DOHH2 (cell line): ENCODE results near the gene FHIP1A.

Experiments used
- H3F3A ChIP-seq: fragments of 200-600 bp; sonication (generic), shearing (Covaris generic); 2 replicates; pipeline ENCODE4 v1.6.0; 2016; ENCODE audit warnings: antibody characterized with exemption, mild to moderate bottlenecking; ENCODE audit not compliant: control insufficient read depth, insufficient read depth
- H3K27ac ChIP-seq: fragments of 200-600 bp; sonication (generic); 2 replicates; pipeline ENCODE4 v1.5.1; 2014; ENCODE audit warnings: low read depth, mild to moderate bottlenecking, low read length, moderate library complexity
- H3K27me3 ChIP-seq: fragments of 200-600 bp; sonication (generic); 2 replicates; pipeline ENCODE4 v1.6.1; 2014; ENCODE audit warnings: mild to moderate bottlenecking, low read length, mixed read lengths; ENCODE audit not compliant: control insufficient read depth
- H3K36me3 ChIP-seq: fragments of 200-600 bp; sonication (generic); 2 replicates; pipeline ENCODE4 v1.6.1; 2014; ENCODE audit warnings: mild to moderate bottlenecking, low read length, moderate library complexity, mixed read lengths; ENCODE audit not compliant: control insufficient read depth
- H3K4me1 ChIP-seq: fragments of 200-600 bp; sonication (generic); 2 replicates; pipeline ENCODE4 v1.6.1; 2014; ENCODE audit warnings: mild to moderate bottlenecking, low read length, mixed read lengths; ENCODE audit not compliant: control insufficient read depth
- H3K4me2 ChIP-seq: fragments of 200-600 bp; sonication (generic); 2 replicates; pipeline ENCODE4 v1.6.0; 2014; ENCODE audit warnings: mild to moderate bottlenecking, low read length, moderate library complexity
- H3K4me3 ChIP-seq: fragments of 200-600 bp; sonication (generic); 2 replicates; pipeline ENCODE4 v1.5.1; 2014; ENCODE audit warnings: mild to moderate bottlenecking, low read length, mixed read lengths
- H3K79me2 ChIP-seq: fragments of 200-600 bp; sonication (generic); 2 replicates; pipeline ENCODE4 v1.6.1; 2014; ENCODE audit warnings: mild to moderate bottlenecking, low read length, mixed read lengths; ENCODE audit not compliant: control insufficient read depth
- H3K9me2 ChIP-seq: fragments of 200-600 bp; sonication (generic); replicated peaks from 2 replicates; pipeline ENCODE4 v1.6.1; 2014; ENCODE audit warnings: mild to moderate bottlenecking, low read length, mixed read lengths; ENCODE audit not compliant: control insufficient read depth
- H3K9me3 ChIP-seq: fragments of 200-600 bp; sonication (generic); 2 replicates; pipeline ENCODE4 v1.6.1; 2014; ENCODE audit warnings: antibody characterized with exemption, low read length, mixed read lengths; ENCODE audit not compliant: control insufficient read depth, insufficient read depth
- H4K20me1 ChIP-seq: fragments of 200-600 bp; sonication (generic); 2 replicates; pipeline ENCODE4 v1.6.0; 2014; ENCODE audit warnings: low read depth, mild to moderate bottlenecking, antibody characterized with exemption, low read length, moderate library complexity; ENCODE audit not compliant: control insufficient read depth, insufficient read depth
- CTCF ChIP-seq: fragments of 200-600 bp; sonication (generic); IDR thresholded peaks from one replicate; pipeline ENCODE4 v1.5.1; 2014; ENCODE audit warnings: antibody characterized with exemption, mild to moderate bottlenecking, low read depth, low read length; ENCODE audit not compliant: poor library complexity, severe bottlenecking
- EZH2phosphoT487 ChIP-seq: fragments of 200-600 bp; sonication (generic); IDR thresholded peaks from 2 replicates; pipeline ENCODE4 v1.6.1; 2017; ENCODE audit warnings: borderline replicate concordance, mild to moderate bottlenecking, antibody characterized with exemption, low read length, moderate library complexity, mixed read lengths

The FHIP1A gene

DNA sequence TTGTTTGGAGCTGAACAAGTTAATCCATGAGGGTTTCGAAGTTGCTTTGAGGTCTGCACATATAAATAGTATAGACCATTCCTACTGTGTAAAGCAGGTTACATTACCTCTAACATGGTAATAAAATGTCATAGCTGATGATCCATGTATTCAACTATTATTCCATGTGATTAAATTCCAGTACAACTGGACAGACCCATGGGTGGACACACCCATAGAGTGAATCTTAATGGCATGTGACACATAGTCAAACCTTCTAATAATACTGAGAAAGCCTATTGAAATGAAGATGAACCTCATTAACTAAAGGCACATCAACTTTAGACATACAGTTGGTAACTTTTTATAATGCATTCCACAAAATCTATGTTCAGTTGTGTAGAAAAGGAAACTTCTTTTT is 28.5 kb downstream of the FHIP1A start:
- TF ChIP-seq EZH2phosphoT487 (no peak), CTCF (no peak)
- Histone ChIP-seq H3K27ac (no peak overlapping the region), H3K4me2 (no peak overlapping the region), H3K4me1 (no peaks in the 10 kb centered on the region), H4K20me1 (no peaks in the 10 kb centered on the region), H3K9me3 (no peaks in the 10 kb centered on the region), H3F3A (no peaks in the 10 kb centered on the region), H3K9me2 (no peaks in the 10 kb centered on the region), H3K27me3 (no peaks in the 10 kb centered on the region), H3K4me3 (no peak overlapping the region), H3K36me3 (no peaks in the 10 kb centered on the region), H3K79me2 (no peaks in the 10 kb centered on the region)

GRCh38 chr4:151438154-151438553 is 29.2 kb downstream of the FHIP1A start:
- H3K27me3 ChIP-seq, result no peaks in the 10 kb centered on the region
- H3K36me3 ChIP-seq, result no peaks in the 10 kb centered on the region
- no peak overlapping the region for H3K4me3 ChIP-seq
- H4K20me1 ChIP-seq, result no peaks in the 10 kb centered on the region
- H3K79me2 ChIP-seq, result no peaks in the 10 kb centered on the region
- H3K9me2 ChIP-seq, result no peaks in the 10 kb centered on the region
- H3K9me3 ChIP-seq, result no peaks in the 10 kb centered on the region
- TF ChIP-seq CTCF (no peak), EZH2phosphoT487 (no peak)
- H3K27ac ChIP-seq, result no peak overlapping the region
- no peaks in the 10 kb centered on the region for H3F3A ChIP-seq
- no peak overlapping the region for H3K4me2 ChIP-seq
- no peaks in the 10 kb centered on the region for H3K4me1 ChIP-seq

- Histone ChIP-seq H3K9me2 (no peaks in the 10 kb centered on the region), H3F3A (no peaks in the 10 kb centered on the region), H3K27me3 (no peaks in the 10 kb centered on the region), H3K79me2 (no peaks in the 10 kb centered on the region), H3K4me1 (no peaks in the 10 kb centered on the region), H3K27ac (no peak overlapping the region), H3K9me3 (no peaks in the 10 kb centered on the region), H3K36me3 (no peaks in the 10 kb centered on the region), H3K4me3 (no peak overlapping the region), H4K20me1 (no peaks in the 10 kb centered on the region), H3K4me2 (no peak overlapping the region)
- TF ChIP-seq EZH2phosphoT487 (no peak), CTCF (no peak)
These were observed 30.3 kb downstream of the FHIP1A start for GRCh38 chr4:151439320-151439719.

DNA sequence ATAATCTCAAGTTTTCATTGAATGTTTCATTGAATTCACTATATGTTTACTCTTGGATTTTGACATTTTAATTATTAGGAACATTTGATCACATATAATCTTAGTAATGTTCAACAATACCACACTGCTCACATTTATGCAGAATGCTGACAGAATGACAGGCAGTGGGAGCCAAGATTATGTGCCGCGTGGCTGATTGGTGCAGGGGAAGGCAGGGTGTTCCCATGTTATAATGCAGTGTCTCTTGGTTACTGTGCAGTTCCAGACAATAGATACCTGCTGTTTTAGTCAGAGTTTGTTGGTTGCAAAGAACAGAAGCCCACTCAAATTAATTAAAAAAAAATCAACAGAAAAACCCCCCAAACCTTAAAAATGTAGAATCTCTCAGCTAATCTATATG is 33.0 kb downstream of the FHIP1A start:
- Histone ChIP-seq H3K9me2 (no peaks in the 10 kb centered on the region), H3K27me3 (no peaks in the 10 kb centered on the region), H3K4me2 (no peak overlapping the region), H3K27ac (no peak overlapping the region), H3K79me2 (no peaks in the 10 kb centered on the region), H3K9me3 (no peaks in the 10 kb centered on the region), H3K36me3 (no peaks in the 10 kb centered on the region), H3F3A (no peaks in the 10 kb centered on the region), H4K20me1 (no peaks in the 10 kb centered on the region), H3K4me3 (no peak overlapping the region), H3K4me1 (no peaks in the 10 kb centered on the region)
- TF ChIP-seq EZH2phosphoT487 (no peak), CTCF (no peak)
